Head of caudate nucleus (tissue), 42 donors: ENCODE measurements around the gene SCN8A.
"Not testable (repeated sequence)": the region's sequence is repeated elsewhere in the genome, so short reads cannot be mapped to it uniquely, and the experiment has no call there.

Experiments
- DNase-seq, 42 donors: peaks; one replicate each; pipeline versions ENCODE4 v3.0.0 to v3.0.0-alpha.2; 2020 to 2021; ENCODE audit warnings: mixed read lengths in 7 of 42
- intact Hi-C: fragments of 100-400 bp; cut with DNase I; formaldehyde crosslinking; loops from one replicate; pipeline ENCODE4 v1.15.0; 2022

The SCN8A gene

DNA sequence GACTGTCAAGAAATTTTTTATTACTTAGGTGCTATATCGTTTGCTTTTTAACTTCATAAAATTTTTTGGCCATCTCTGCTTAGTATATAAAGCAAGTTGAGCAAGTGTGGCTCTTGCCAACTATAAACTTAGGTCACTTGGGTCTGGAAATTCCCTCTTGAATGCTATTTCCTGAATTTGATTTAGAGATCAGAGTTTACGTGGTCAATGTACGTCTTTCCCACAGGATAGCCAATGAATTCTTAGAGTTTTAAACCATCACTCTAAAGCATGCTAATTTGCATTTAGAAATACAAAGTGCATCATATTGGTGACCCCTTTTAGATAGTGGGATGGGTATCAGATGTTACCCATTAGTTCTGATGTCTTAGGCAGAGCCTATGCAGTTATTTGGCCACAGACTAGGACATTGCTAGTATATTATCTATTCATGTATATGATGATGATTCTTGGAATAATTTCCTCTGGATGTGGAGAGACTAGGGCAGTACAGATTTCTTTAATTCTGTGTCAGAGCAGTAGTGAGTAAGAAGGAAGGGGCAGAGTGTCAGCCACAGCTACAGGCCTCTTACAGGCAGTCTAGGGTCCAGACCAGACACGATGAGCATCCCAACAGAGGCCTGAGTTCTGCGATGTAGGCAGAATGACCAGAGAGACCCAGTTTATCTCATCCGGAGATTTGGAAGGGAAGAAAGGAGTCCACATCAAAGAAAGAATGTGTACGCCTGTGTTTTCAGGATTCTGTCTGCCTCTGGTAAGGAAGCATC, 30.3 kb downstream of the SCN8A start:
- no peak for DNase-seq
- intact Hi-C loops: no loop called here

DNA sequence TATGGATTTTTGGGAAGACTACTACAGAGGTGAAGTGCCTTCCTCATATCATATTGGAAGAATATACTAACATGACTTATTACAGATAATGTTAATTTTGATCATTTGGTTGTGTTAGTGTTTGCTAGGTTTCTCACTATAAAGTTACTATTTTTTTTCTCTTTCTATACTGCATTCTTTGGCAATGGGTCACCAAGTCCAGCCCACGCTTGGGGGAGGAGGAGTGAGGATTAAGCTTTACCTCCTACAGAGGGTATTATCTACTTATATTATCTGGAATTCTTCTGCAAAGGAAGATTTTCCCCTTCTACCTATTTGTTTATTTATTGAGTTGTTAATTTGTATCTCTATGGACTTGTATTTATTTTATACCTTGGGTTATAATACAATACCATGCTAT, 31.5 kb downstream of the SCN8A start:
- intact Hi-C loops: no loop called here

GRCh38 chr12:51625370-51625769, 34.3 kb downstream of the SCN8A start:
- no peak for DNase-seq
- intact Hi-C loops: no loop called here

More for the DNA sequence above, 31.5 kb downstream of the SCN8A start:
- no peak for DNase-seq

DNA sequence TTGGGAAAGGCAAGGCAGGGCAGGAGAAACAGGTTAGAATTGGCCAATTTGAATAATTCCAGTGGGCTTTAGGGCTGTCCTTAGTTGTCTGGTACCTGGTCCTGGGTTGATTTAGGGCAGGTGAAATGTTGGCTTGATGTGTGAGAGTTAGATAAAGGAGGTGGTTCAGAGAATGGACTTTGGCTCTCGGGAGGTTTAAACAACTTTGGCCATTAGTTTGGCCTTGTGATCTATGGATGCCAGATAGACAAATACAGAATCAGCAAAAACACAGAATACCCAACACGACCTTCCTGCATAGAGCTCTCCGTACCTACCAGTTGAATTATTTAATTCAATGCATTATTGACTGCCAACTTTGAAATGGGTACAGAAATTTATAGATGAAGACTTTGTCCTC, 35.1 kb downstream of the SCN8A start:
- no peak for DNase-seq
- intact Hi-C loops: no loop called here

DNA sequence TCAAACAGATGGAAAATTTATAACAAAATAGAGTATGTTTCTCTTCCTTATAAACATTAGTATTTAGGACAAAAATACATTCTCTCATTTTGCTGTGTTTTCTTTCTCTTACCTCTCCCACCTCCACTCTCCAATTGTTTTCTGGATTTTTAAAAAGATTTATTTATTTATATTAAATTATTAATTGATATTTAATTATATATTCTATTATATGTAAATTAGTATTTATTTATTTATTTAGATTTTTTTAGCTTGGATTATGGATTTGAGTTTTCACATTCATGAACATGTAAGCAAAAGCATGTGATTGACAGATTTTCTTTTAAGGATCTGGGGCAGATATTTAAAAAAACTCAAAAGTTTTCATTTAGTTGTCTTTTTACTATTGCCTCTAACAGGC, 35.6 kb downstream of the SCN8A start:
- DNase-seq: no peak
- intact Hi-C loops: no loop called here

DNA sequence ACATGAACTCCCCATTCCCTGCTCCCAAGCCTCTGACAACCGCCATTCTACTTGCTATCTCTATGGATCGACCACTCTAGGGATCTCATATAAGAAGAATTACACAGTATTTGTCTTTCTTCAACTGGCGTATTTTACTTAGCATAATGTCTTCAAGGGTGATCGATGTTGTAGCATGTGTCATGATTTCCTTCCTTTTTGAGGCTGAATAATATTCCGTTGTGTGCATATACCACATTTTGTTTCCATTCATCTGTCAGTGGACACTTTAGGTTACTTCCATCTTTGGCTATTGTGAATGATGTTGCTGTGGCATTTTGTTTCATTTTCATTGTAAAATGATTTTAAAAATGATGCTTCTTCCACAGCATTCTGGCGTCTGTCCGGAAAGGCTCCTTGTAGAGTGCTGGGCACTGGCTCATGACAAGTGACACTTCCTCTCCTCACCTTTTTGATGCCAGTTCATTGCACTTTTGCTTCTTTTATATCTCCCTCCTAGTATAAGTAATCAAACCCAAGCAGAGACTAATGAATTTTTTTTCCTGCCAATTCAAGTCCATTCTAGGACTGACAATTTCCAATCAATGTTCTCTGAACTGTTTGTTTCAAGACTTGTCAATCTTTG, 39.3 kb downstream of the SCN8A start:
- intact Hi-C loops: no loop called here
- no peak for DNase-seq

DNA sequence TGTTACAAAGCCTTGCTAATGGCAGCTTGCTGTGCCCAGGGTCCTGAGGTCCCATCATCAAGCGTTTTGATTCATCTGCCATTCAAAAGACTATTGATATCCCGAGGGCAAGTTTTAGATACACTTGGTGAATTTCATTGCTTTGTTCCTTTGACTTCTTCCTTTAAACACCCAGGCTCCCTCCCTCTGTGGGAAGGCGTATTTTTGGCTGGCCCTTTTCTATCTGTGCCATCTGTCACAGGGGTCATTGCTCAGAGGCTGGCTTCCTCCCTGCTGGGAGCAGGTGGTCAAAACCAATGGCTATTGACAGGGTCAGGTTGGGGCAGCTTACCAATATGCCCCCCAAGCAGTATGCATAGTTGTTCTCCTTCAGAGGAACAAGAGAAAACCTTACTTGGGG, 40.0 kb downstream of the SCN8A start:
- DNase-seq: no peak
- intact Hi-C loops: no loop called here

DNA sequence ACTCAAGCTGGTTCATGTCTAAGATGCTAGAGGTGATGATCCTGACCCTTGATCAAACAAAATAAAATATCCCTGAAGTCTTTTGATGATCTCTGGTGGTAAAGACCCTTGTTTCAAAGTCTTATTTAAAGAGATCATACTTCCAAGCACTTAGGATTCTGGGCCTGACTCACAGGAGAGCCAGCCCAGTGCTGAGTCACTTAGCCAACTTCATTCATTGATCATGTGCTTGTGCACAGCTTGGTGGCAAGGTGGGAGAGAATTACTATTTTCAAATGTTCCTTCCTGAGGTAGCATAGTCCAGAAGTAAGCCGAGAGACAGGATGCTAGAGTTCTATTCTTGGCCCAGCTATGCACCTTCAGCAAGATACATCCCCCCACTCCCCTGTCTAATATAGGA, 40.6 kb downstream of the SCN8A start:
- intact Hi-C loops: no loop called here
- DNase-seq: peak in 39 of 42 donors; percentile 11 to 81 (median 46)

GRCh38 chr12:51632623-51633022, 41.6 kb downstream of the SCN8A start:
- intact Hi-C loops: no loop called here
- no peak for DNase-seq

- intact Hi-C loops: no loop called here
- DNase-seq: no peak
These were observed 44.3 kb downstream of the SCN8A start for GRCh38 chr12:51635346-51635745.

DNA sequence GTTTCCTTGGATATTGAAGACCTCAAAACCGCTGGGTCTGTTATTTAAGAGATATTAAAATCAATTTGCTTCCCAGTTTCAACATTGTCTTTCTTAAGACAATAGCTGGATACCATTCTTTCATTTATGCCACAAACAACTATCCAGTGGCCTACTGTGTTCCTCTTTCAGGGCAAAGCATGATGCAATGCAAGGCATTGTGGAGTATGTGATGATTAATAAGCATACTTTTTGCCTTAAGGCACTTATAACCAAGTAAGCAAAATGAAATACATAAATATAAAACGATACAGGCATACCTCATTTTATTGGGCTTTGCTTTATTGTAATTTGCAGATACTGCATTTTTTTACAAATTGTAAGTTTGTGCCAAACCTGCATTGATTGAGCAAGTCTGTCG, 45.5 kb downstream of the SCN8A start:
- intact Hi-C loops: no loop called here
- no peak for DNase-seq

DNA sequence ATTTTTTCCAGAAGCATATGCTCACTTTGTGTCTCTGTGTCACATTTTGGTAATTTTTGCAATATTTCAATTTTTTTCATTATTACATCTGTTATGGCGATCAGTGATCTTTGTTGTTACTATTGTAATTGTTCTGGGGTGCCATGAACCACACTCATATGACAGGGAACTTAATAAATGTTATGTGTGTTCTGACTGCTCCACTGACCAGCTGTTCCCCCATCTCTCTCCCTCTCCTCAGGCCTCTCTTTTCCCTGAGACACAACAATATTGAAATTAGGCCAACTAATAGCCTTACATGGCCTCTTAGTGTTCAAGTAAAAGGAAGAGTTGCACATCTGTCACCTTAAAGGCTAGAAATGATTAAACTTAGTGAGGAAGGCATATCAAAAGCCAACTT, 46.0 kb downstream of the SCN8A start:
- intact Hi-C loops: no loop called here
- DNase-seq: no peak

DNA sequence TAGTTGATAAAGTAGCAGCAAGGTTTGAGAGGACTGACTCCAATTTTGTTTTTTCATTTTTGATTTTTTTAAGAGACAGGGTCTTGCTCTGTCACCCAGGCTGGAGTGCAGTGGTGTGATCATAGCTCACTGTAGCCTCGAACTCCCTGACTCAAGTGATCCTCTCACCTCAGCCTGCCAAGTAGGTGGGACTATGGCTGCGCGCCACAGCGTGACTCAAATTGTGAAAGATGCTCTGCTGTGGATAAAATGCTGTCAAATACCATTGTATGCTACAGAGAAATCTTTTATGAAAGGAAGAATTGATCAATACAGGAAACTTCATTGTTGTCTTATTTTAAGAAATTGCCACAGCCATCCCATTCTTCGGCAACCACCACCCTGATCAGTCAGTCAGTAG, 48.3 kb downstream of the SCN8A start:
- DNase-seq: no peak
- intact Hi-C loops: no loop called here

GRCh38 chr12:51642286-51642685, 51.3 kb downstream of the SCN8A start:
- DNase-seq: no peak
- intact Hi-C loops: no loop called here

GRCh38 chr12:51643951-51644350, 52.9 kb downstream of the SCN8A start:
- intact Hi-C loops: no loop called here
- no peak for DNase-seq

DNA sequence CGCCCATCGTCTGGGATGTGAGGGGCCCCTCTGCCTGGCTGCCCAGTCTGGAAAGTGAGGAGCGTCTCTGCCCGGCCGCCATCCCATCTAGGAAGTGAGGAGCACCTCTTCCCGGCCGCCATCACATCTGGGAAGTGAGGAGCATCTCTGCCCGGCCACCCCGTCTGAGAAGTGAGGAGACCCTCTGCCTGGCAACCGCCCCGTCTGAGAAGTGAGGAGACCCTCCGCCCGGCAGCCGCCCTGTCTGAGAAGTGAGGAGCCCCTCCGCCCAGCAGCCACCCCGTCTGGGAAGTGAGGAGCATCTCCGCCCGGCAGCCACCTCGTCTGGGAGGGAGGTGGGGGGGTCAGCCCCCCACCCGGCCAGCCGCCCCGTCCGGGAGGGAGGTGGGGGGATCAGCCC, 53.7 kb downstream of the SCN8A start:
- DNase-seq, intact Hi-C loops: not testable (repeated sequence)

DNA sequence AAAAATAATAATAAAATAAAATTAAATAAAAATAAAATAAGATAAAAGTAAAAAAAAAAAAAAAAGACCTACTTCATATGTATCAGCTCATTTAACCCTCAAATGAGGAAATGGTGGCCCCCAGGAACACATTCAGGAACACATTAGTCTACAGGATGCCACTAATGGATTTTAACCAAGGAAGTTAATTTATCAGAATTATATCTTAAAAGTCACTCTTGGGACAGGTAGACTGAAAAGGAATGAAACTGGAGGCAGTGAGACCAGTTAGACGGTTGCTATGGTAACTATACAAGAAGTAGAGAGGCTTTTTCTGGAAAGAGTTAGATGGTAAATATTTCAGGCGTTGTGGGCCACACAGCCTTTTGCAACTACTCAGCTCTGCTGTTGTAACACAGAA, 54.9 kb downstream of the SCN8A start:
- intact Hi-C loops: no loop called here
- DNase-seq: no peak

GRCh38 chr12:51647647-51648046, 56.6 kb downstream of the SCN8A start:
- intact Hi-C loops: no loop called here
- DNase-seq: peak in 8 of 42 donors; percentile 3 to 38 (median 12)

DNA sequence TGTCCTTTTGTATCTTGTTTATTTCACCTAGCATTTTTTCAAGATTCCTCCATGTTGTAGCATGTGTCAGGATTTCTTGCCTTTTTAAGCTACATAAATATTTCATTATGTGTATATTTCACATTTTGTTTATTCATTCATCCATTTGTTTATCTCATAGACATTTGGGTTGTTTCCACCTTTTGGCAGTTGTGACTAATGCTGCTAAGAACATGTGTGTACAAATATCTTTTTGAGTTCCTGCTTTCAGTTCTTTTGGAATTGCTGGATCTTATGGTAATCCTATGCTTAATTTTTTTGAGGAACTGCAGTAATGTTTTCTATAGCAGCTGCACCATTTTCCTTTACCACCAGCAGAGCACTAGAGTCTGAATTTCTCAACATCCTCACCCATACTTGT, 62.4 kb downstream of the SCN8A start:
- intact Hi-C loops: no loop called here
- no peak for DNase-seq

DNA sequence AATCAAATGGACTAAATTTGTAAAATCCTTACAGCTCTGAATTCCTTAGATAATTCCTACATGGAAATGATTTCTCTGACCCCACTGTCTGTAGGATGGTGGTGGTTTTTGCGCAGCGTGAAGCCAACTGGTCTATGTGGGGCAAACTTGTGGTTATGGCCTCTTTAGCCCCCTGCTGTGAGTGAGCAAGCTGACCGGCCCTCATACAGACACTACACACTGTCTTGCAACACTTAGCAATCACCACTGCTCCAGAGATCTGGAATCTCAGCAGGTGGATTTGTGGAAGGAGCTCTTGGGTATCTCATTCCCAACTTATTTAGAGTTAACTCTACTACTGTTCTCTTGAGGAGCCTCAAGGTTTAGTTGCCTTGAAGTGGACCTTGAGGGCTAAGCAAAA, 70.2 kb downstream of the SCN8A start:
- DNase-seq: no peak
- intact Hi-C loops: no loop called here

DNA sequence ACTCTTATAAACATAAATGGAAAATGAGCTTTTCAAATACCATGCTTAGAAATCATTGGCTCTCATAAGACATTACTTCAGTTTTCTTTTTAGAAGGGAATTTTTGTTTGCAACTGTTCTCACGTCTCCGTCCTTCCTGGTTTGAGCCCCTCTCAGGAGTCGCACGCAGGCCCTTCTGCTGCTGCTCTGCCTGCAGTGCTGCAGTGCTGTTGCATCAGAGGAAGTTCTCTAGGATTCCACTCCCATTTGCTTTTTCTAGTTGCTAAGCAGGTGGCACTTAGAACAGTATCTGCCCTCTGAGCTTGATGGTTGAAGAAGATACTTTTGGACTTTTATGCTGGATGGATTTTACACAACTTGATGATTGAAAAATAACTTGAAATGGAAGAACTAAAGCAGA, 70.8 kb downstream of the SCN8A start:
- DNase-seq: no peak
- intact Hi-C loops: no loop called here
